ENCODE data around the gene MPV17L2.

DNA sequence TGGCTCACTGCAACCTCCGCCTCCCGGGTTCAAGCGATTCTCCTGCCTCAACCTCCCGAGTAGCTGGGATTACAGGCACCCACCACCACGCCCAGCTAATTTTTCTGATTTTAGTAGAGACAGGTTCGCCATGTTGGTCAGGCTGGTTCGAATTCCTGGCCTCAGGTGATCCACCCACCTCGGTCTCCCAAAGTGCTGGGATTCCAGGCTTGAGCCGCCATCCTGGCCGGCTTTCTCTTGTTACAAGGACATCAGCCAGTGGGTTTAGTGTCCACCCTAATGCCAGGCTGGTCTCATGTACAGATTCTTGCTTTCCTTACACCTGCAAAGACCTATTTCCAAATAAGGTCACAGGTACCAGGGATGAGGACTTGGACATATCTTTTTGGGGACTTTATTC lies 33.2 kb upstream of the MPV17L2 start:
- TF ChIP-seq, protein P1, sequence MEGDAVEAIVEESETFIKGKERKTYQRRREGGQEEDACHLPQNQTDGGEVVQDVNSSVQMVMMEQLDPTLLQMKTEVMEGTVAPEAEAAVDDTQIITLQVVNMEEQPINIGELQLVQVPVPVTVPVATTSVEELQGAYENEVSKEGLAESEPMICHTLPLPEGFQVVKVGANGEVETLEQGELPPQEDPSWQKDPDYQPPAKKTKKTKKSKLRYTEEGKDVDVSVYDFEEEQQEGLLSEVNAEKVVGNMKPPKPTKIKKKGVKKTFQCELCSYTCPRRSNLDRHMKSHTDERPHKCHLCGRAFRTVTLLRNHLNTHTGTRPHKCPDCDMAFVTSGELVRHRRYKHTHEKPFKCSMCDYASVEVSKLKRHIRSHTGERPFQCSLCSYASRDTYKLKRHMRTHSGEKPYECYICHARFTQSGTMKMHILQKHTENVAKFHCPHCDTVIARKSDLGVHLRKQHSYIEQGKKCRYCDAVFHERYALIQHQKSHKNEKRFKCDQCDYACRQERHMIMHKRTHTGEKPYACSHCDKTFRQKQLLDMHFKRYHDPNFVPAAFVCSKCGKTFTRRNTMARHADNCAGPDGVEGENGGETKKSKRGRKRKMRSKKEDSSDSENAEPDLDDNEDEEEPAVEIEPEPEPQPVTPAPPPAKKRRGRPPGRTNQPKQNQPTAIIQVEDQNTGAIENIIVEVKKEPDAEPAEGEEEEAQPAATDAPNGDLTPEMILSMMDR (IDR thresholded peaks at IDR 0.05; ENCODE audit: low read length) = no peak
- no peak for TF ChIP-seq EZH2phosphoT487 (IDR thresholded peaks at IDR 0.05; ENCODE audit: low read length)
- no peak for TF ChIP-seq EZH2 (optimal IDR thresholded peaks at IDR 0.05; ENCODE audit: low read depth, low read length)

Measured in MM.1S (cell line).